ENCODE measurements around the gene SSH2.

DNA sequence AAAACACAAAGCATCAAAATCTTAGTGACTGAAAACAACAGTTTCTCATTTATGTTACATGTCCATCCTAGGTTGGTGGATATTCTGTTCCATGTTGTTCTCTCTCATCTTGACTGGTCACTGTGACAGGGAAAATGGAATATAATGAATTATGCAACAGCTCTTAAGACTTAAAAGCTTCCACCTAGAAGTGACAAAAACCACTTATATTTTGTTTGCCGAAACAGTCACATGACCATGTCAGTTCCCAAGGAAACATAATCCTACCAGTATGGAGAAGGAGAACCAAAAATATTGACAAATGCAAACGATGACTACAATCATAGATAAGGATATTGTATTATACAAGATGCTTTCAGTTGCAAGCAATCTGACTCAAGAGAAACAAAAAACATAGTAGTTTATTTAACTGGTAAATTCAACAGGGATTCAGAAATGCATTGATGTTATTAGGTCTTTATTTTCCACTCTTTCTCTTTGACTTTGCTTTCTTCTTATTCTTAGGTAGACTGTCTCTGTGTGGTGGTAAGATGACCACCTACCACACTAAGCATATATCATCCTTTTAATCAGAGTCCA lies 103.8 kb downstream of the SSH2 start:
- no peak for TF ChIP-seq EZH2 (optimal IDR thresholded peaks at IDR 0.05; ENCODE audit: low read depth, low read length)
- TF ChIP-seq, protein P1, sequence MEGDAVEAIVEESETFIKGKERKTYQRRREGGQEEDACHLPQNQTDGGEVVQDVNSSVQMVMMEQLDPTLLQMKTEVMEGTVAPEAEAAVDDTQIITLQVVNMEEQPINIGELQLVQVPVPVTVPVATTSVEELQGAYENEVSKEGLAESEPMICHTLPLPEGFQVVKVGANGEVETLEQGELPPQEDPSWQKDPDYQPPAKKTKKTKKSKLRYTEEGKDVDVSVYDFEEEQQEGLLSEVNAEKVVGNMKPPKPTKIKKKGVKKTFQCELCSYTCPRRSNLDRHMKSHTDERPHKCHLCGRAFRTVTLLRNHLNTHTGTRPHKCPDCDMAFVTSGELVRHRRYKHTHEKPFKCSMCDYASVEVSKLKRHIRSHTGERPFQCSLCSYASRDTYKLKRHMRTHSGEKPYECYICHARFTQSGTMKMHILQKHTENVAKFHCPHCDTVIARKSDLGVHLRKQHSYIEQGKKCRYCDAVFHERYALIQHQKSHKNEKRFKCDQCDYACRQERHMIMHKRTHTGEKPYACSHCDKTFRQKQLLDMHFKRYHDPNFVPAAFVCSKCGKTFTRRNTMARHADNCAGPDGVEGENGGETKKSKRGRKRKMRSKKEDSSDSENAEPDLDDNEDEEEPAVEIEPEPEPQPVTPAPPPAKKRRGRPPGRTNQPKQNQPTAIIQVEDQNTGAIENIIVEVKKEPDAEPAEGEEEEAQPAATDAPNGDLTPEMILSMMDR (IDR thresholded peaks at IDR 0.05; ENCODE audit: low read length): no peak
